ENCODE results near the gene SLC9A7.

The SLC9A7 gene

GRCh38 chrX:46597208-46597607 lies 161.7 kb downstream of the SLC9A7 start:
- TF ChIP-seq, protein P1, sequence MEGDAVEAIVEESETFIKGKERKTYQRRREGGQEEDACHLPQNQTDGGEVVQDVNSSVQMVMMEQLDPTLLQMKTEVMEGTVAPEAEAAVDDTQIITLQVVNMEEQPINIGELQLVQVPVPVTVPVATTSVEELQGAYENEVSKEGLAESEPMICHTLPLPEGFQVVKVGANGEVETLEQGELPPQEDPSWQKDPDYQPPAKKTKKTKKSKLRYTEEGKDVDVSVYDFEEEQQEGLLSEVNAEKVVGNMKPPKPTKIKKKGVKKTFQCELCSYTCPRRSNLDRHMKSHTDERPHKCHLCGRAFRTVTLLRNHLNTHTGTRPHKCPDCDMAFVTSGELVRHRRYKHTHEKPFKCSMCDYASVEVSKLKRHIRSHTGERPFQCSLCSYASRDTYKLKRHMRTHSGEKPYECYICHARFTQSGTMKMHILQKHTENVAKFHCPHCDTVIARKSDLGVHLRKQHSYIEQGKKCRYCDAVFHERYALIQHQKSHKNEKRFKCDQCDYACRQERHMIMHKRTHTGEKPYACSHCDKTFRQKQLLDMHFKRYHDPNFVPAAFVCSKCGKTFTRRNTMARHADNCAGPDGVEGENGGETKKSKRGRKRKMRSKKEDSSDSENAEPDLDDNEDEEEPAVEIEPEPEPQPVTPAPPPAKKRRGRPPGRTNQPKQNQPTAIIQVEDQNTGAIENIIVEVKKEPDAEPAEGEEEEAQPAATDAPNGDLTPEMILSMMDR (conservative IDR thresholded peaks at IDR 0.05; ENCODE audit: control insufficient read depth, insufficient read depth, low read depth, low read length): no peak
- H3K4me3 ChIP-seq (ENCODE audit: control insufficient read depth, low read depth, low read length): no peak overlapping the region
- no peak for DNase-seq (ENCODE audit: low read depth)

DNA sequence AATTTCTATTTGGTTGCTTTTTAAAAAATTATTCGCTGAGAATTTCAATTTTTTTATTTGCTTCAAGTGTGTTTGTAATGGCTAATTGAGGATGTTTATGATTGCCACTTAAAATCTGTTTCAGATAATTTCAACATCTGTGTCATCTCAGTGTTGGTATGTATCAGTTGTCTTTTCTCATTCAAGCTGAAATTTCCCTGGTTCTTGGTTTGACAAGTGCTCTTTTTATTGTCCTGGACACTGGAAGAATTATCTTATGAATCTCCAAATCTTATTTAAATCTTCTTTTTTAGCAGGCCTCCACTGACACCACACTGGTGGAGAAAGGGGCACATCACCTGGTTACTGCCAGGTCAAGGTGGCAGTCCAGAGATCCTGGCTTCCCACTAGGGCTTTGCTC lies 163.8 kb downstream of the SLC9A7 start:
- no peak overlapping the region for H3K4me3 ChIP-seq (ENCODE audit: control insufficient read depth, low read depth, low read length)
- DNase-seq (ENCODE audit: low read depth): no peak
- TF ChIP-seq, protein P1 (conservative IDR thresholded peaks at IDR 0.05; ENCODE audit: control insufficient read depth, insufficient read depth, low read depth, low read length): no peak

DNA sequence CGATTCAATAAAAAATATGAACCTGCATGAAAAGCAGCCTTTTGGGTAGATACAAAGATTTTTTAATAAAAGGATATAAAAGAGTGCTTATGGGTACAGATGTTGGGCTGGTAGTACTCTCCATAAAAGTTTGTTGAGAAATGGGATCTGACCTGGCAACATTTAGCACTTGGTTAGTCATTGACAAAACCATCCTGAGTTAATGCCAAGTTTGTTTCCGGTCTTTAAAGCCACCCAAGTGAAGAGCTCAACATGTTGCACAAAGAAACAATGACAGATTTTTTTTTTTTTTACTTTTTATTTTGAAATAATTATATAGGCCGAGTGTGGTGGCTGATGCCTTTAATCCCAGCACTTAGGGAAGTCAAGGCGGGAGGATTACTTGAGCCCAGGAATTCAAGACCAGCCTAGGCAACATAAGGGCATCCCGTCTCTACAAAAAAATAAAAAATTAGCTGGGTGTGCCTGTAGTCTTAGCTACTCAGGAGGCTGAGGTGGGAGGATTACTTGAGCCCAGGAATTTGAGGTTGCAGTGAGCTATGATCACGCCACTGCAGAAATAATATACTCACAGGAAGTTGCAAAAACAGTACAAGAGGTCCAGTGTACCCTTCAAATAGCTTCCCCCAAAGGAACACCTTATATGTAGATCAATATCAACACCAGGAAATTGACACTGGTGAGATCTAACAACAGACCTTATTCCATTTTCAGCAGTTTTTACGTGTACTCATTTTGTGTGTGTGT lies 168.8 kb downstream of the SLC9A7 start:
- H3K4me3 ChIP-seq (ENCODE audit: control insufficient read depth, low read depth, low read length): no peak overlapping the region
- DNase-seq (ENCODE audit: low read depth): peak; percentile 77
- TF ChIP-seq, protein P1 (conservative IDR thresholded peaks at IDR 0.05; ENCODE audit: control insufficient read depth, insufficient read depth, low read depth, low read length): no peak

GRCh38 chrX:46588263-46588662 lies 170.7 kb downstream of the SLC9A7 start:
- DNase-seq (ENCODE audit: low read depth): peak; percentile 67
- H3K4me3 ChIP-seq (ENCODE audit: control insufficient read depth, low read depth, low read length): no peak overlapping the region
- TF ChIP-seq, protein P1 (conservative IDR thresholded peaks at IDR 0.05; ENCODE audit: control insufficient read depth, insufficient read depth, low read depth, low read length): no peak

- no peak for DNase-seq (ENCODE audit: low read depth)
- no peak overlapping the region for H3K4me3 ChIP-seq (ENCODE audit: control insufficient read depth, low read depth, low read length)
- TF ChIP-seq, protein P1 (conservative IDR thresholded peaks at IDR 0.05; ENCODE audit: control insufficient read depth, insufficient read depth, low read depth, low read length): no peak
Observed at GRCh38 chrX:46587753-46588171, 171.2 kb downstream of the SLC9A7 start.

DNA sequence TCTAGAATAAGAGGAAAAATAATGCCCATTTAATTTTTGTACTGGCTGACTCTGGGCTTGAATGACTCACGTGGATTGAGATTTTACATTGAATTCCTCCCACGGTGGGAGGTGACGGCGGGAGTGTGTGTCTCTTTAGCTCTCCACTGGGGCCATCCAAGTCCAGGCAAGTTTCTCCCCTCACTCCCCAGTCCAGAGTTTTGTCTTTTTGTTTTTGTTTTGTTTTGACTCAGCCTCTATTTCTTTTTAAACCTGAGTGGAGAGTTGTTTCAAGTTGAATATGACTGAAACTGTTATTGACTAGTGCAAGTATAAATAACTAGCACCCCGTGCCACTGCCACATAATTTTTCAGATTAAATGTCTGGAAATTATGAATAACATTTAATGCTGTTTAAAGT lies 171.8 kb downstream of the SLC9A7 start:
- TF ChIP-seq, protein P1 (conservative IDR thresholded peaks at IDR 0.05; ENCODE audit: control insufficient read depth, insufficient read depth, low read depth, low read length): no peak
- H3K4me3 ChIP-seq (ENCODE audit: control insufficient read depth, low read depth, low read length): no peak overlapping the region
- peak; percentile 62 for DNase-seq (ENCODE audit: low read depth)
